Hematopoietic multipotent progenitor cell treated with erythropoietin and hydrocortisone succinate and interleukin-3 and kit ligand, for 6 days (in vitro differentiated cells): ENCODE measurements around the gene PKDREJ.
"Not testable (repeated sequence)": the region's sequence is repeated elsewhere in the genome, so short reads cannot be mapped to it uniquely, and the experiment has no call there.

Experiments used
- DNase-seq: peaks from one replicate; pipeline ENCODE4 v3.0.0-alpha.2; 2015

The PKDREJ gene, protein sequence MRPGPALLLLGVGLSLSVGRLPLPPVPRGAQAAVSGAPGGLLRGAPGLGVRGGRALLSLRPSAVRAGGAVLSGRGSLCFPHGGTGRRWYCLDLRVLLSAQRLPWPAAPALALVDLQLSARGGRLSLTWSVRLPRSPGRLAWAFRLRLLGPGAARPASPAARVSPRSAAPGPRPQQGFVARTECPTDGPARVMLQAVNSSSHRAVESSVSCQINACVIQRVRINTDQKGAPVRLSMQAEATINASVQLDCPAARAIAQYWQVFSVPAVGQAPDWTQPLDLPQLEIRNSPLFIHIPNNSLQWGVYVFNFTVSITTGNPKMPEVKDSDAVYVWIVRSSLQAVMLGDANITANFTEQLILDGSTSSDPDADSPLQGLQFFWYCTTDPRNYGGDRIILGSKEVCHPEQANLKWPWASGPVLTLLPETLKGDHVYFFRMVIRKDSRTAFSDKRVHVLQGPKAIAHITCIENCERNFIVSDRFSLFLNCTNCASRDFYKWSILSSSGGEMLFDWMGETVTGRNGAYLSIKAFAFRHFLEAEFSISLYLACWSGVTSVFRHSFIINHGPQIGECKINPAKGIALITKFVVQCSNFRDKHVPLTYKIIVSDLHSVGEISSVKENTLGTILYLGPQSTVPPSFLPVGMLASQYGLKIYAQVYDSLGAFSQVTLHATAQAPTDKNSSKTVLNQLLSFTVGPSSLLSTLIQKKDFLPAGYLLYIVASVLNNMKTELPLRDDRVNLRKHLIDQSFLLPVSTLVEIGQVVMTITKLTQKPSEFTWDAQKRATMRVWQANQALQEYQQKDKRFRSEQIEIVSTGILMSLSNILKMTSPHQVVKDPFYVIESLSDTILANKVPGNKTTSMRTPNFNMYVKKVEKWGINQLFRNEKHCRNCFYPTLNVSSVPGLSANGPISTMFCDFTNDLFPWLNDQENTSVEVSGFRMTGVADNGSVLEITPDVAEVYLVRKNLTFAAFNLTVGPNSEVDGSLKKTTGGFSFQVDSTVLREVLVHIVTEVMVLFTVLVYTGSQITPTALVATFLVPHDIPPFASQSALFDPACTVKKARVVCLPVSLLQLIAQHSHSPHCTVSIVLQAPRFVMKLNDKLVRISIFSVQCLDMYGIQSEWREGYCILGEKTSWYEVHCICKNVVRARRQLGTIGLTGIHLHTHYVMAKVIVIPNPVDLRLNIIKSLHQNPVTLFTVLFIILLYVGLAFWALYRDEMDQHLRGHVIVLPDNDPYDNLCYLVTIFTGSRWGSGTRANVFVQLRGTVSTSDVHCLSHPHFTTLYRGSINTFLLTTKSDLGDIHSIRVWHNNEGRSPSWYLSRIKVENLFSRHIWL (N-terminal part only)

DNA sequence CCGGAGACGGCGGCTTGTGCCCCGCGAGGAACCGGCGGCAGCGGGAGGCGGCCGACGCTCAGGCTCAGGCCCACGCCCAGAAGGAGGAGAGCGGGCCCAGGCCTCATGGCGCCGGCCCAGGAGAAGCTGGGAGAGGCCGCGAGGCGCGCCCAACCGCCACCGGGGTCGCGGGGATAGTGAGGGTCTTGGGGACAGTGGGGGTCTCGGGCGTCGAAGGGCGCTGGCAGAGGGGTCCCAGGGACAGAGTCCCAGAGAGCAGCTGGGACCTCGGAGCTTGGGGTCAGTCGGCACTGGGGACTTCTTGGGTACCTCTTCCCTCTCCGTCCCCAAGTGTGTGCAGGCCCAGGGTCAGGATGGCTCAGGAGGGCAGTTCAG, at the start of gene PKDREJ:
TSS of gene PKDREJ (minus strand) at position 128 of the 375 bp plus-strand sequence. CDS start at position 107, 21 bp downstream.
- DNase-seq: no peak

DNA sequence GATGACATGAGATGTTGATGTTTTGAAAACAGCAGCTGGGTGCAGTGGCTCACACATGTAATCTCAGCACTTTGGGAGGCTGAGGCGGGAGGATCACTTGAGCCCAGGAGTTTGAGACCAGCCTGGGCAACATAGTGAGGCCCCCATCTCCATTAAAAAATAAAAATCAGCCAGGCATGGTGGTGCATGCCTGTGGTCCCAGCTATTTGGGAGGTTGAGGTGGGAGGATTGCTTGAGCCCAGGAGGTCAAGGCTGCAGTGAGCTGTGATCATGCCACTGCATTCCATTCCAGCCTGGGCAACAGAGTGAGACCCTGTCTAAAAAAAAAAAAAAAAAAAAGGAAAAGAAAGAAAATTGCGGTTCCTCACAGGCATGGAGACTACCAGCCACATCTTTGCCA, 49.7 kb upstream of the PKDREJ start:
- DNase-seq: not testable (repeated sequence)

DNA sequence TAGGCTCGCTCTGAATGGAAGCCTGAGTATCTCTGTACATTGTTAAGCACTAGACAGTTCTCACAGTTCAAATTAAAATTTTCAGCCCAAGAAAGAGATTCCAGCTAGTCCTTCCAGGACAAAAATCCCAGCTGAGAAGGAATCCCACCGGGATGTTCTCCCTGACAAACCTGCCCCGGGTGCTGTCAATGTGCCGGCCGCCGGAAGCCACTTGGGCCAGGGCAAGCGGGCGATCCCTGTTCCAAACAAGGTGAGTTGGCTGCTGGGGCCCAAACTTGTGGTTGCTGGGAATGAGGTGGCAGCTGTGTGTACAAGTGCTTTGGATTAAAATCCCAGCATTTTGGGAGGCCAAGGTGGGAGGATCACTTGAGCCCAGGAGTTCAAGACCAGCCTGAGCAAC, 48.9 kb upstream of the PKDREJ start:
- no peak for DNase-seq

DNA sequence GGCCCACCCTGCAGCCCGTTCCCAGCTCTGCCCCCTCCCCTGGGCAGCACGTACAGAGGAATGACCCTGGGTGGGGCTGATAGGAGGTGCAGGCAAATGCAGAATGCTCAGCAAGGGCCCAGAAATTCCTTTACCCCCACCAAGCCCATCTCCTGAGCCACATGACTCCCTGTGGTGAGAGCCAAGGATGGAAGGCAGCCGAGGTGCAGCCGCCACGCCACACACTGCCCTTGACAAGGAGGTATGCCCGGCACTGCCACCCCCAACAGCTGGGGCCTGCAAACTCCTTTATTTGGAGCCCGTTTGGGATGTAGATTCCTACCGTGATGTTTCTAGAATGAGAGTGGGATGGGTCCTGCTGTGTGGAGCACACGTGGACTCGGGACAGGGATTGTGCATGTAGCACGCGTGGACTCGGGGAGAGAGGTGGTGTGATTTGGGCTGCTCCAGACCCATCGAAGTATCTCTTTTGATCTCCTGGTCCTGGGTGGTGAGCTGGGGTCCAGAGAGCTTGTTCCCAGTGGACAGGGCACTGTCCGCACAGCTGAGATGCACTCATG, 46.5 kb upstream of the PKDREJ start:
- no peak for DNase-seq

DNA sequence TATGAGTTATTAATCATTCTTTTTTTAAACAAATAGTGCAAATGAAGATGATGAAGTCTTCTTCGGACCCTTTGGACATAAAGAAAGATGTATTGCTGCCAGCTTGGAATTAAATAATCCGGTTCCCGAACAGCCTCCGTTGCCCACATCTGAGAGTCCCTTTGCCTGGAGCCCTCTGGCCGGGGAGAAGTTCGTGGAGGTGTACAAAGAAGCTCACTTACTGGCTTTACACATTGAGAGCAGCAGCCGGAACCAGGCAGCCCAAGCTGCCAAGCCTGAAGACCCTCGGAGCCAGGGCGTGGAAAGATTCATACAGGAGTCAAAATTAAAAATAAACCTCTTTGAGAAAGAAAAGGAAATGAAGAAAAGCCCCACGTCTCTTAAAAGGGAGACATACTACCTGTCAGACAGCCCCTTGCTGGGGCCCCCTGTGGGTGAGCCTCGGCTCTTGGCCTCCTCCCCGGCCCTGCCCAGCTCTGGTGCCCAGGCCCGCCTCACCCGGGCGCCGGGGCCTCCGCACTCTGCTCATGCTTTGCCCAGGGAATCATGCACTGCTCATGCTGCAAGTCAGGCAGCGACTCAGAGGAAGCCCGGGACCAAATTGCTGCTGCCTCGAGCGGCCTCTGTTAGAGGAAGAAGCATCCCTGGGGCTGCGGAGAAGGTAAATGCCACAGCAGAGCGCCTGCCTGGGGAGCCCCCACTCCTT, 45.3 kb upstream of the PKDREJ start:
- no peak for DNase-seq

DNA sequence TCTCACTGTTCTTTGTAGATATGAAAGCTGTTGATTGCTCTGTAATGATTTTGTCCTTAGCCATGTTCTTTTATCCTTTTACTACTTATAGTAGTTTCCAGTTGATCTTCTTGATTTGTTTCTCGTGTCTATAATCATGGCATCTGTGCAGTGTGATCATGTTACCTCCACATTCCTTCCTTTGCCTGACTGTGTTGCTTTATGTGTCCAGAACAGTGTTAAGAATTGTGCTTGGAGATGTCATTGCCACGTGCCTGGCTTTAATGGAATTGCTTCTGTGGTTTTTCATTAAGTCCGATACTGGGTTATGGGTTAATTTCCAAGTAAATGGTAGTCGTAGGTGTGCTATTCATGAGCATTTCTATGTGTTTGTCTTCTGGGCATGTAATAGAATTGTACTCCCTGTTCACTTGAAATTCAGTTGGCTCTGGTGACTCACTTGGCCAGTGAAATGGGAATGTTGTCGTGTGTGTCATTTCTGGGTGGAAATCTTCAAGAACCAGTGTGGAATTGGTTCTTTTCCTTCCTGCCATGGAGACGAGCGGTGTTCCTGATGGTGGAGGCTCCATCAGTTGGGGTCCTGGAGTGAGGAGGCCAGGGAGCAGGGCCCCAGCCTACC, 40.3 kb upstream of the PKDREJ start:
- no peak for DNase-seq

DNA sequence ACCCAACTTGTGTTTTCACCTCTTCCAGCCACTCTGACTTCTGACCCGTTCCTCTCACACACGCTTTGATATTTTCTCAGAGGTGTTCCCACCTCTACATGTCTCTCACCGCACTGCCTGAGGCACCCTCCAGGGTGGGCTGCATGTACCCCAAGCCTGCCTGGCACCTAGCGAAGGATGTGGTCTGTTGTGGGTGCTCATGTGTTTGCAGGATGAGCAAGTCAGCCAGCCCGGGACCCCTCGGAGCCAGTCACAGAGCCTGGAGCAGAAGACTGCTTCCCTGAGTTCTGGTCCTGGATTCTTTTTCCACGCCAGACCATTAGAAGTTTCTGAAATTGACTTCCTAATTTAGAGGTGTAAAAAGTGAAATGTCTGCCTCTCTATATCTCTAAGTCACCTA, 37.3 kb upstream of the PKDREJ start:
- no peak for DNase-seq

DNA sequence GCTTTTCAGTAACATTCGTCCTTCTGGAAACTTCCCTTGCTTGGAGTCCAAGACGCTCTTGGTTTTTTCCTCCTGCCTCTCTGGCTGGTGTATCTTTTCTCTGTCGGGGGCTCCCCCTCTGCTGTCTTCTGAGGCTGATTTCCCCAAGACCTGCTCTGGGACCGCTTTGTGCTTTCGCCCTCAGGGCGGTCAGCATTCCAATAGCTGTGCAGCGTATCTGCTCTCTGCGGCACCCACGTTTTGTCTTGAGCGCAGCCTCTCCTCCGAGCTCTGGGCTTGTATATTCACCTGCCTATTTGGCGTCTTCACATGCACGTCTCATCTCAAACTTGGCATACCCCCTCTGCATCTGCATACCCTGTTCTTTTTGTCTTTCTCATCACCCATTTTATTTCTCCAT, 36.0 kb upstream of the PKDREJ start:
- DNase-seq: no peak

DNA sequence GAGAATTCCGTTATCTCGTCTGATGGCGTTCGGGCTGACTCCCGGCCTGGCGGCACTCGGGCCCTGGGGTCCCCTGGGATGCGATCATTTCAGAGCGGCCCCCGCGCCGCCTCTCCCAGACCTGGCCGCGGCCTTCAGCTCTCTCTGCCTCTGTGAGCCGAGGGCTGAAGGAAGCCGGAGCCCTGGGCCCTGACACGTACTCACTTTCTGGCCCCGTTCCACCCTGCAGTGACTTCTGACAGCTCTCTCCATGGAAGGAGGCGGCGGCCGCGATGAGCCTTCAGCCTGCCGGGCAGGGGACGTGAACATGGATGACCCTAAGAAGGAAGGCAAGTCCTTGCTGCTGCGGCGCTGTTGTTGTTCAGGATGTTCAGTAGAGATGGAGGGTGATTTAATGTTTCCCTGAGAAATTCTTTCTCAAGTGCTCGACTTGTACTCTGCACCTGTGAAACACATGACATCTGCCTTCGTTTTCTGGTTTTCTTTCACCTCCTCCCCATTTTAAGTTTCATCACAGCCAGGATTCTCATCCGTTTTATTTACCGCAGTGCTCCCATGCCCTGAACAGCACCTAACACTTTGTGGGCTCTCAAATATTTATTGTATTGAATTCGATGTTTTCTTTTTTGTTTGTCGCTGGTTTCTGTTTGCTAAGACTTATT, 34.1 kb upstream of the PKDREJ start:
- DNase-seq: peak; percentile 54

DNA sequence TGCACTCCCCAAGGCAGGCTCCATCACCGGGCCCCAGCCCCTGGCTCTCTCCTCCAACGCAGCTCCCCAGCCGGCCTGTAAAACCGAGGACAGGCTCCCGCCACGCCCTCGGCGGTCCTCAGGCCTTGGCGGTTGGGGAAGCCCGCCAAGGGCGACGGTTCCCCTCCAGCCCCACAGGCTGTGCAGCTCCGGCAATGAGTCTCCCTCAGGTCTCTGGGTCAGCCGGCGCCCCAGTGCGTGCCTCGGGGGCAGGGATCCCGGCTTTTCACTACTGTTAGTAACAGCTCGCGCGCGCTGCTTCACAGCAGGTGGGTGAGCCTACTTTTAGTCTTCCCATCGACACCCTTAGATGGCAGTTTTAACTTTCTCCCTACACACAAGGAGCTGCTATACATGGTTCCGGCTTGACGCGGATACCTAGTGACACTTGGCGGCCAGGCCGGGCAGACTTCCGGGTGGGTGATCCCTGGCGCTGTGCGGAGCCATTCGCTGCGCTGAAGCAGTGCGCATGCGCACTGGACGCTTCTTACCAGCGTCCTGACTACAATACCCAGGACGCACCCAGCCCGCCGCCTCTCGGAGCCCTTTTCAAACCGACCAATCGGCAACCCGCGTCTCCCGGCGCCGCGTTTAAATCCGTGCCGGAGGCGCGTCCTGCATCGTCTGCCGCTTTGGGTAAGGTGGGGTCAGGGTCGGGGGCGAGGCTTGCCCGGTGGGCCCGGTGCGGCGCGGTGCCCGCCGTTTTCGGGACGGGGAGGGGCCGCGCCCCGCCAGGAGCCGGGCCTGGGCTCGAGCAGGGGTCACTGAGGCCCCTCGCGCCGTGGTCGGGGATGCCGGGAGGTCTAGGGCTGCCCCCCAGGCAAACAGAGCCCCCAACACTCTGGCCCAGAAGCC, 33.4 kb upstream of the PKDREJ start, which contains the start of gene GTSE1:
TSS of gene GTSE1 (plus strand) at position 614 of the 894 bp plus-strand sequence. CDS start 531 bp downstream, outside the sequence.
- DNase-seq: peak; percentile 99

DNA sequence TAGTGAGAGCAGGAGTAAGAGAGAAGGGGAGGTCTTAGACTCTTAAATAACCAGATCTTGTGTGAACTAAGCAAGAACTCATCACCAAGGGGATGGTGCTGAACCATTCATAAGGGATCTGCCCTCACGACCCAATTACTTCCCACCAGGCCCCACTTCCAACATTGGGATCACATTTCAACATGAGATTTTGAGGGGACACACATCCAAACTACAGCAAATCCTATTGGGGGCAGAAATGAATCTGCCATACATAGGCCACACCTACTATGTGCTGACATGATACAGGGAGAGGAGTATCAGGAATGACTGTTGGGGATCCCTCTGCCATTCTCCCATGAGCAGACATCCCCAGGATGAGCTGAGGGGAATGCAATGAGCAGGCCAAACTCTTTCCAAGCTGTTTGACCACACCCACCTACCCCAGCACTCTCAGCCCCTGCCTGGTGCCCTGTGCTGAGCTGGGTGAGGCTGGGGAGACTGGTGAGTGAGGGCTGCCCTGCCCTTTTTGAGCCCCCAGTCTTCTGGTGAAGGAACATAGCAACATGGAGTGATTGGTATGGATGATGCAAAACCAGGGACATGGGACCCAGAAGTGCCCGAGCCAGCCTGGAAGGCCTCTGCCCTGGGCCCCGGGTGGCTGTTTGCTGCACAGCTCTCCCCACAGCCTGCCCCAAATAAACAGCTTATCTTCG, 32.3 kb upstream of the PKDREJ start:
- peak; percentile 32 for DNase-seq

DNA sequence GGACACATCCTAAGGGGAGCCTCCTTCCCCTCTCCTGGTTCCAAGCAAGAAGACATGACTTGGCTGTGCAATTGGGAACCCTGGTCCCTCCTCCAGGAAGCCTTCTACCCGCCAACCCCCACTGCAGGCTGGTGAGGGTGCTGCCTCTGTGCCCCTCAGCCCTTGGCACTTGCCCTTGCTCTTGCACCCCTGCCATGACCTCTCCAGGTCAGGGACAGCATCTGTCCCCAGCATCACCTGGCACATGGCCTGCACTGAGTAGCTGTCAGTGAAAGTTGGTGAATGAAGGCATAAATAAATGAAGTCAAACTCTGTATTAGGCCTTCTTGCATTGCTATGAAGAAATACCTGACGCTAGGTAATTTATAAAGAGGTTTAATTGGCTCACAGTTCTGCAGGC, 31.6 kb upstream of the PKDREJ start:
- DNase-seq: no peak

DNA sequence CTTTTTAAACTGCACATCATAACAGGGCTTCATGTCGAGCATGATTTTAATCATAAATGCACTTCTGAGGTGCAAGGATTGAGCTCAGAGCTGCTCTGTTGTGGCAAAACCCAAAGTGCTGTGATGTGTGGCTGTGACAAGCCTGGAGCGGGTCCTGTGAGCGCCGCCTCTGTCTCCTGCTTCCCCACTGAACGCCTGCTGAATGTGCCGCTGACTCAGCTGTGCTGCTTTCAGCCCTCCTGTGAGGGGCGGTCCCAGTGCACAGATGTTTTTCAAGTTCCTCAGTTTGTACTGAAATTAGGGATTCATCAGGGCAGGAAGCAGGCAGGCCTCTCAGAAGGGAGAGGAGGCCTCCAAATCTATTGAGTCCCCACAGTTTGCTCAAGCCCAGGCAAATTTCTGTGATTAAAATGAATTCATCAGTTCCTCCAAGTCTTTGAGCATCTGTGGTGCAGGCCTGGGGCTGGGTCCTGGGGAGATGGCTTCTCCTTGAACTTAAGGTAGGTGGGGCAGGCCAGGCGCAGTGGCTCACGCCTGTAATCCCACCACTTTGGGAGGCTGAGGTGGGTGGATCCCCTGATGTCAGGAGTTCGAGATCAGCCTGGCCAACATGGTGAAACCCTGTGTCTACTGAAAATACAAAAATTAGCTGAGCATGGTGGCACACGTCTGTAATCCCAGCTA, 30.6 kb upstream of the PKDREJ start:
- no peak for DNase-seq

DNA sequence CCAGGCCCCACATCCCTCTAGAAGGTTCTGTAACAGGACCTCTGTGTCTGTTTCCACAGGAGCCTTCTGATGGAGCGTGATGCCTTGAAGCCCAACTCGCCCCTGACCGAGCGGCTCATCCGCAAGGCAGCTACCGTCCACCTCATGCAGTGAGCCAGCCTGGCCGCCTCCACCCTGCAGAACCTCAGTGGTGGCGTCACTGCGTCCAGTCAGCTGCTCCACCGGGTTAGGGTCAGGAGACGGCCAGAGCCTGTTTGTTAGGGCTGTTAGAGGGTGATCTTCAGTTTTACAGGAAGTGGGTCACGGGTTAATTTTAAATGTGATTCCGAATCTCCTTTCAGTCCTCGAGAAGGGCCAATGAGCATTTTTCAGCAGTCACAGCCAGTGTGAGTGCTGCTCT, 29.6 kb upstream of the PKDREJ start:
- DNase-seq: no peak

DNA sequence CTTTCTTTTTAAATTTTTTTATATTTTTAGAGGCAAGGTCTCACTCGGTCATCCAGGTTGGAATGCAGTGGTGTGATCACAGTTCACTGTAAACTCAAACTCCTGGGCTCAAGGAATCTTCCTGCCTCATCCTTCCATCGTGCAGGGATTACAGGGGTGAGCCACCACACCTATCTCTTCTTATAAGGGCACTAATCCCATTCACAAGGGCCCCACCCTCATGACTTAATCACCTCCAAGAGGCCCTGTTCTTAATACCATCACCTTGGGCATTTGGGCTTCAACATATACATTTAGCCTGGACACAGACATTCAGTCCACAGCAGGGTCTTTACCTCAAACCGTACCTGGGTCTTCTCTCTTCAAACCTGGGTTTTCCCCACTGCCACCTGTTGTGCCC, 29.0 kb upstream of the PKDREJ start:
- no peak for DNase-seq

DNA sequence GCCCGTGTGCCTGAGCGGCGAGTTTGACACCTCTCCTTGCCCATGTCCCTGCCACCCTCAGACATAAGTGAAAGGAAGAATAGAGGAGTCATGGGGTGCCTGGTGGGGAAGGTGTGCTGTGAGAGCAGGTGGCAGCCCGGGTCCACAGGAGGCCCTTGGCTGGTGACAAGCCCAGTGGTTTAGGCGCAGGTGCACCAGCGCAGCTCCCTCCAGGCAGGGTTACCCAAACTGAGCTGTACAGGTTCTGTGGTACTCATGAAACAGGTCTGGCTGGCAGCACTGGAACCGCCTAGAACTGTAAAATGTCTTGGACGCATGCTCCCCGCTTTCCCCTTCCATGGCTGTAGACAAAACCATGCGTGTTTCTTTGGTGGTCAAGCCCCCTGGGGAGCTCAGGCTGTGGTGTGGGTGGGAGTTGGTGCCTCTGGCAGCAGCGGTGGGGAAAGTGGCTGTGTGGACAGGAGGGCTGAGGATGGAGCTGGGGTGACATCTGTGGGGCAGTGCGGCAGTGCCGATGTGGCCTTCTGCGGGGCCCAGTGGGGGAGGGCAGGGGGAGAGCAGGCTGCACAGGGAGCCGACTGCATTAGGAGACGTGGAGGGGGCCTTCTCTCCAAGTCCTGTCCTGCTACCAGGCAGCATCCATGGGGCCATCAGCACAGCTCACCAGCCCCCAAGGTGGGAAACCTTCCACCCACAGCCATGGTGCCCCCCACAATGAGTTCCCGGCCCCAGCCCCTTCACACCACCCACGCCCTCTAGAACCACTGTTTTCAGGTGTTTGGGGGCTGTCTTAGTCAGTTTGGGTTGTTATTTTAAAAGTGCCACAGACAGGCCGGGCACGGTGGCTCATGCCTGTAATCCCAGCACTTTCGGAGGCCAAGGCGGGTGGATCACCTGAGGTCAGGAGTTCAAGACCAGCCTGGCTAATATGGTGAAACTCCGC, 28.0 kb upstream of the PKDREJ start:
- no peak for DNase-seq

DNA sequence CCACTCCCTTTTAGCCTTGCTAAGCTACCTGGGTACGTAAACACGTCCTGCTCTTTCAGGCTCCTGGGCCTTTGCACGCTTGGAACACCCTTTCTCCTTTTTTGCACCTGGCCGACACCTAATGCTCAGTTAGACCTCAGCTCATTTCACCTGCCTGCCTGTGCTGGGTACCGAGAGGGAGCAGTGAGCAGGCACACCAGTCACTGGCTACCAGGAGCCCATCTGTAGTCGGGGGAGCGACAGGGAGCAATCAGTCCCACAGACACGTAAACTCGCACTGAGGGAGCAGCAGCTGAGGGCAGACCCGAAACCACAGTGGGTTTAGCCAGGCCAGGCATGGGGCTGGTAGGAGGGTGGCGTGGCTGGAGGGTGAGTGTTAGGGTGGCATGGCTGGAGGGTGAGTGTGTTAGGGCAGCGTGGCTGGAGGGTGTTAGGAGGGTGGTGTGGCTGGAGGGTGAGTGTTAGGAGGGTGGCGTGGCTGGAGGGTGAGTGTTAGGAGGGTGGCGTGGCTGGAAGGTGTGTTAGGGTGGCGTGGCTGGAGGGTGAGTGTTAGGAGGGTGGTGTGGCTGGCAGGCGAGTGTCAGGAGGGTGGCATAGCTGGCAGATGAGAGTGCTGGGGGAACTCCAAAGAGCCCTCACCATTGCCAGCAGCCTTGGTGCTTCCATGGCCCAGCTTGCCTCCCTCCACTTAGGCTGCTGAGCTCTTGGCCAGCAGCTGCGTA, 27.1 kb upstream of the PKDREJ start:
- no peak for DNase-seq
